Measurements from ENCODE around the gene CYP4F22.

CYP4F22 gene

DNA sequence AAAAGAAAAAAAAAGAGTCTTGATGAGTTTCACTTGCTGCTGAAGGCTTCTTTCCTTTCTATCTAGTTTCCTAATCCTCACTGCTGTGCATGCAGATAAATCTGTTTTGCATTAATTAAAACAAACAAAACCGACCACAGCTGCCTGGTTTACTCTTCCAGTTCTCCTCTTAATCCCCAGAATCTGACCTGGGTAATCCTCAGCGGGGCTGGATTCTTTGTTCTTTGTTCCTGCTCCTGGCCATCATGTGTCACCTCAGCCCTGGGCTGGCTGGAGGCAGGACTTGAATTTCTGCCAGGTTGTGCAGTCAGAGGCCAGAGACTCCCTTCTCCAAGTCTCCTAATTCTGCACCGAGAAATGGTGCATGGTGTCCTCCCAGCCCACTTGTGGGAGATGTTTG is 54.5 kb downstream of the CYP4F22 start:
- H3K9ac ChIP-seq (ENCODE audit: low read length): no peak overlapping the region
- no peaks in the 10 kb centered on the region for H3K36me3 ChIP-seq (ENCODE audit: control insufficient read depth, insufficient read depth, low read length)
- H3K27me3 ChIP-seq (ENCODE audit: insufficient read depth, low read length, poor library complexity): no peaks in the 10 kb centered on the region
- H2BK5ac ChIP-seq (ENCODE audit: low read length): no peak overlapping the region
- H3K23ac ChIP-seq (ENCODE audit: low read length): no peak overlapping the region
- DNase-seq: no peak
- peak overlapping the region; percentile 19 for H3K27ac ChIP-seq (ENCODE audit: low read depth, low read length)
- H4K5ac ChIP-seq (ENCODE audit: low read length): no peak overlapping the region
- H2BK120ac ChIP-seq (ENCODE audit: low read depth, low read length): no peak overlapping the region
- no peak overlapping the region for H3K4me2 ChIP-seq (ENCODE audit: low read length)
- no peak overlapping the region for H3K4ac ChIP-seq (ENCODE audit: low read depth, low read length)
- no peak overlapping the region for H3K18ac ChIP-seq (ENCODE audit: low read length)
- no peak overlapping the region for H3K56ac ChIP-seq (ENCODE audit: low read length)
- no peak overlapping the region for H4K8ac ChIP-seq (ENCODE audit: low read depth, low read length)
- no peaks in the 10 kb centered on the region for H3K4me1 ChIP-seq (ENCODE audit: control insufficient read depth, low read depth, low read length)
- no CpG with 5 or more reads among the region's 3 CpGs for WGBS (ENCODE audit: extremely low coverage, insufficient coverage, low lambda C conversion rate)
- H2BK15ac ChIP-seq (replicated peaks; ENCODE audit: low read depth): no peak overlapping the region
- no peak overlapping the region for H2AK5ac ChIP-seq (ENCODE audit: low read length)
- no peaks in the 10 kb centered on the region for H3K79me1 ChIP-seq (ENCODE audit: low read length)
- H3K4me3 ChIP-seq (ENCODE audit: low read length): no peak overlapping the region
- H3K79me2 ChIP-seq (ENCODE audit: control insufficient read depth, insufficient read depth, low read length): no peaks in the 10 kb centered on the region

DNA sequence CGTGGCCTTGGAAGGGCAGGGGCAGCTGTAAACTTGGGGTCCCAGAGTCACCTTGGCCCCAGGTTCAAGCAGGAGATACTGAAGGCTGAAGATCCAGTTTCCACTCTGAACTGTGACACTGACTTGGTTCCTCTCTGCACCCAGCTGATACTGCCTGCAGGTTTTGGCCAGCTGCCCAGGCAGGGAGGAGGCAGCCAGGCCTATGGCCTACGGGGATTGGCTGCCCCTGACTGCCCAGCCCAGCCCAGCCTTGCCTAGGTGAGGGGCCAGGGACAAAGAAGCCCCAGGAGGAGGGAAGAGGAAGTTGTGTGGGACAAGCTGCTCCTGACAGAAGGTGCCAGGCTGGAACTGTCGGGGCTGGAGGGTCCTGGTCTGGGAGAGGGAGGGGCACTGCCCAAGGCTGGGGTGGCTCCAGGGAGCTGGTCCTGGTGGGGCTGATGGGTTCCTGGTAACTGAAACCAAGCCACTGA is 55.0 kb downstream of the CYP4F22 start:
- Histone ChIP-seq H3K36me3 (ENCODE audit: control insufficient read depth, insufficient read depth, low read length) (no peaks in the 10 kb centered on the region), H2BK5ac (ENCODE audit: low read length) (no peak overlapping the region), H3K18ac (ENCODE audit: low read length) (no peak overlapping the region), H4K5ac (ENCODE audit: low read length) (no peak overlapping the region), H3K9ac (ENCODE audit: low read length) (no peak overlapping the region), H3K4me3 (ENCODE audit: low read length) (no peak overlapping the region), H3K23ac (ENCODE audit: low read length) (no peak overlapping the region), H2BK15ac (replicated peaks; ENCODE audit: low read depth) (no peak overlapping the region), H3K4me1 (ENCODE audit: control insufficient read depth, low read depth, low read length) (no peaks in the 10 kb centered on the region), H2AK5ac (ENCODE audit: low read length) (no peak overlapping the region), H2BK120ac (ENCODE audit: low read depth, low read length) (no peak overlapping the region), H4K8ac (ENCODE audit: low read depth, low read length) (no peak overlapping the region), H3K4ac (ENCODE audit: low read depth, low read length) (no peak overlapping the region), H3K56ac (ENCODE audit: low read length) (no peak overlapping the region), H3K27ac (ENCODE audit: low read depth, low read length) (peak overlapping the region; percentile 19), H3K4me2 (ENCODE audit: low read length) (no peak overlapping the region), H3K79me2 (ENCODE audit: control insufficient read depth, insufficient read depth, low read length) (no peaks in the 10 kb centered on the region), H3K27me3 (ENCODE audit: insufficient read depth, low read length, poor library complexity) (no peaks in the 10 kb centered on the region), H3K79me1 (ENCODE audit: low read length) (no peaks in the 10 kb centered on the region)
- no CpG with 5 or more reads among the region's 3 CpGs for WGBS (ENCODE audit: extremely low coverage, insufficient coverage, low lambda C conversion rate)
- no peak for DNase-seq

DNA sequence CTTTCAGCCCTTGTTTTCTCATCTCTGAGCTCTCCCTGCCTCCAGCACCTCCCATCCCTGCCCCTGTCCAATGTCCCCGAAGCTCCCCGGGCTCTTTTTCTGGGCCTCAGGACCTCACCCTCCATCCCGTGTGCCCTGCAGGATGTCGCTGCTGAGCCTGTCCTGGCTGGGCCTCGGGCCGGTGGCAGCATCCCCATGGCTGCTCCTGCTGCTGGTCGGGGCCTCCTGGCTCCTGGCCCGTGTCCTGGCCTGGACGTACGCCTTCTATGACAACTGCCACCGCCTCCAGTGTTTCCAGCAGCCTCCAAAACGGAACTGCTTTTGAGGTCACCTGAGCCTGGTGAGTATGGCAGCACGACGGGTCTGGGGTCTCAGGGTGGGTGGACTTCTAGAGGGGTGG is 55.6 kb downstream of the CYP4F22 start:
- no CpG with 5 or more reads among the region's 14 CpGs for WGBS (ENCODE audit: extremely low coverage, insufficient coverage, low lambda C conversion rate)
- DNase-seq: no peak
- Histone ChIP-seq H2BK120ac (ENCODE audit: low read depth, low read length) (no peak overlapping the region), H3K18ac (ENCODE audit: low read length) (no peak overlapping the region), H3K4ac (ENCODE audit: low read depth, low read length) (no peak overlapping the region), H3K4me2 (ENCODE audit: low read length) (no peak overlapping the region), H4K5ac (ENCODE audit: low read length) (no peak overlapping the region), H2BK5ac (ENCODE audit: low read length) (no peak overlapping the region), H2AK5ac (ENCODE audit: low read length) (no peak overlapping the region), H3K27me3 (ENCODE audit: insufficient read depth, low read length, poor library complexity) (no peaks in the 10 kb centered on the region), H3K79me2 (ENCODE audit: control insufficient read depth, insufficient read depth, low read length) (no peaks in the 10 kb centered on the region), H3K4me1 (ENCODE audit: control insufficient read depth, low read depth, low read length) (no peaks in the 10 kb centered on the region), H3K27ac (ENCODE audit: low read depth, low read length) (no peak overlapping the region), H3K4me3 (ENCODE audit: low read length) (no peak overlapping the region), H3K56ac (ENCODE audit: low read length) (no peak overlapping the region), H2BK15ac (replicated peaks; ENCODE audit: low read depth) (no peak overlapping the region), H3K36me3 (ENCODE audit: control insufficient read depth, insufficient read depth, low read length) (no peaks in the 10 kb centered on the region), H3K9ac (ENCODE audit: low read length) (no peak overlapping the region), H3K23ac (ENCODE audit: low read length) (no peak overlapping the region), H3K79me1 (ENCODE audit: low read length) (no peaks in the 10 kb centered on the region), H4K8ac (ENCODE audit: low read depth, low read length) (no peak overlapping the region)

DNA sequence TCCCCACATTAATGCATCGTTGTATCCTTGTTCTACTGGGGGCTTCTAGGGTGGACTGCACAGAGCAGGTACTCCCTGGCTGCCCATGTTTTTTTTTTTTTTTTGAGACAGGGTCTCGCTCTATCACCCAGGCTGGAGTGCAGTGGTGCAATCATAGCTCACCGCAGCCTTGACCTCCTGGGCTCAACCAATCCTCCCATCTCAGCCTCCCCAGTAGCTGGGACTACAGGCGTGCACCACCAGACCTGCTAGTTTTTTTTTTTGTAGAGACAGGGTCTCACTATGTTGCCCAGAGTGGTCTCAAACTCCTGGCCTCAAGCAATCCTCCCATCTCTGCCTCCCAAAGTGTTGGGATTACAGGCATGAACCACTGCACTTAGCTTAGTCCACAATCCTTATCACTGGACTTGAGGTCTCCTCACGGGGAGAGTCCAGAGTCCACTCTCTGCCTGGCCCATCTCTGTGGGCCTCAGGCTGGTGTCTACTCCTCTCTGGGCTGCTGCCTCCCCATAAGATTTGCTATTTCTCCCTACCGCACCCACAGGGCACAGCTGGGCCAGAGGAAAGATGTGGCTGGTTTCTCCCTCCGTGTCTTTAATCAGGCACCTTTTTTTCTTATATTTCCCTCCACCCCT is 56.3 kb downstream of the CYP4F22 start:
- no CpG with 5 or more reads among the region's 7 CpGs for WGBS (ENCODE audit: extremely low coverage, insufficient coverage, low lambda C conversion rate)
- H3K18ac ChIP-seq (ENCODE audit: low read length): no peak overlapping the region
- H3K9ac ChIP-seq (ENCODE audit: low read length): no peak overlapping the region
- H3K27ac ChIP-seq (ENCODE audit: low read depth, low read length): no peak overlapping the region
- H3K79me2 ChIP-seq (ENCODE audit: control insufficient read depth, insufficient read depth, low read length): no peaks in the 10 kb centered on the region
- no peak overlapping the region for H4K8ac ChIP-seq (ENCODE audit: low read depth, low read length)
- no peak for DNase-seq
- no peak overlapping the region for H3K23ac ChIP-seq (ENCODE audit: low read length)
- H2BK120ac ChIP-seq (ENCODE audit: low read depth, low read length): no peak overlapping the region
- no peak overlapping the region for H2BK5ac ChIP-seq (ENCODE audit: low read length)
- H4K5ac ChIP-seq (ENCODE audit: low read length): no peak overlapping the region
- no peaks in the 10 kb centered on the region for H3K36me3 ChIP-seq (ENCODE audit: control insufficient read depth, insufficient read depth, low read length)
- no peak overlapping the region for H3K56ac ChIP-seq (ENCODE audit: low read length)
- no peak overlapping the region for H2AK5ac ChIP-seq (ENCODE audit: low read length)
- H2BK15ac ChIP-seq (replicated peaks; ENCODE audit: low read depth): no peak overlapping the region
- H3K4me3 ChIP-seq (ENCODE audit: low read length): no peak overlapping the region
- no peak overlapping the region for H3K4ac ChIP-seq (ENCODE audit: low read depth, low read length)
- no peaks in the 10 kb centered on the region for H3K79me1 ChIP-seq (ENCODE audit: low read length)
- H3K27me3 ChIP-seq (ENCODE audit: insufficient read depth, low read length, poor library complexity): no peaks in the 10 kb centered on the region
- H3K4me1 ChIP-seq (ENCODE audit: control insufficient read depth, low read depth, low read length): no peaks in the 10 kb centered on the region
- H3K4me2 ChIP-seq (ENCODE audit: low read length): no peak overlapping the region

DNA sequence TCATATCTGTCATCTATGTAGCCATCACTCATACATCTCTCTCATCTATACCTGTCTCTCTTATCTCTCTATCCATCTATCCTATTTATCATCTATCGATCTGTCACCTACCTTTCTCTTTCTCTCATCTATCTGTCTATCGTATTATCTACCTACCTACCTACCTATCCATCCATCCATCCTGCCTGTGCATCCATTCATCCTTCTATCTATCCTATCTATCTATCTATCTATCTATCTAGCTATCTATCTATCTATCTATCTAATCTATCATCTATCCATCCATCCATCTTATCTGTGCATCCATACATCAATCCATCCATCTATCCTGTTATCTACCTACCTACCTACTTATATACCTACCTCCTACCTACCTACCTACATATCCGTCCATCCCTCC is 62.1 kb downstream of the CYP4F22 start:
- H2BK15ac ChIP-seq (replicated peaks; ENCODE audit: low read depth): no peak overlapping the region
- H3K27ac ChIP-seq (ENCODE audit: low read depth, low read length): no peak overlapping the region
- no peak overlapping the region for H3K4me2 ChIP-seq (ENCODE audit: low read length)
- H4K8ac ChIP-seq (ENCODE audit: low read depth, low read length): no peak overlapping the region
- H2BK5ac ChIP-seq (ENCODE audit: low read length): no peak overlapping the region
- 100% methylated on average over 2 of the region's 3 CpGs for WGBS (ENCODE audit: extremely low coverage, insufficient coverage, low lambda C conversion rate)
- H3K27me3 ChIP-seq (ENCODE audit: insufficient read depth, low read length, poor library complexity): no peaks in the 10 kb centered on the region
- no peak overlapping the region for H3K4me3 ChIP-seq (ENCODE audit: low read length)
- H3K18ac ChIP-seq (ENCODE audit: low read length): no peak overlapping the region
- no peak overlapping the region for H2AK5ac ChIP-seq (ENCODE audit: low read length)
- H3K56ac ChIP-seq (ENCODE audit: low read length): no peak overlapping the region
- H3K4ac ChIP-seq (ENCODE audit: low read depth, low read length): no peak overlapping the region
- H3K23ac ChIP-seq (ENCODE audit: low read length): no peak overlapping the region
- H3K79me2 ChIP-seq (ENCODE audit: control insufficient read depth, insufficient read depth, low read length): no peaks in the 10 kb centered on the region
- H4K5ac ChIP-seq (ENCODE audit: low read length): no peak overlapping the region
- no peak overlapping the region for H3K9ac ChIP-seq (ENCODE audit: low read length)
- DNase-seq: no peak
- H3K79me1 ChIP-seq (ENCODE audit: low read length): no peaks in the 10 kb centered on the region
- H3K4me1 ChIP-seq (ENCODE audit: control insufficient read depth, low read depth, low read length): no peaks in the 10 kb centered on the region
- no peak overlapping the region for H2BK120ac ChIP-seq (ENCODE audit: low read depth, low read length)
- no peaks in the 10 kb centered on the region for H3K36me3 ChIP-seq (ENCODE audit: control insufficient read depth, insufficient read depth, low read length)

DNA sequence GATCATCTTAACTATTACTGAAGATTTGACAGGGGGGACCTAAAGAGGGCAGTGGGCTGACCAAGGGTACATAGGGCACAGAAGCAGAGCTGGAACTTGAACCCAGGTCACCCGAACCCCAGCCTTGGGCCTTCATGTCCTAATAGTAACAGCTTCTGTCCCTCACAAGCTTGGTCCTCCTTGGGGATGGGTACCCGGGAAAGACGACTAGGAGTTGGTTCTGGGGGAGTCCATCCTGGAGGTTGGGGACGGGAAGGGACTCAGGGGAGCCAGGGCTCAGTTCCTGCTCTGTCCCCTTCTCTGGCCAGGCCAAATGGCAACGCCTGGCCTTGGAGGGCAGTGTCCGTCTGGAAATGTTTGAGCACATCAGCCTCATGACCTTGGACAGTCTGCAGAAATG is 67.1 kb downstream of the CYP4F22 start:
- H3K79me1 ChIP-seq (ENCODE audit: low read length): no peaks in the 10 kb centered on the region
- no peak overlapping the region for H3K27ac ChIP-seq (ENCODE audit: low read depth, low read length)
- DNase-seq: no peak
- no peak overlapping the region for H2BK120ac ChIP-seq (ENCODE audit: low read depth, low read length)
- H4K8ac ChIP-seq (ENCODE audit: low read depth, low read length): no peak overlapping the region
- no peak overlapping the region for H3K56ac ChIP-seq (ENCODE audit: low read length)
- no peak overlapping the region for H3K4ac ChIP-seq (ENCODE audit: low read depth, low read length)
- no peaks in the 10 kb centered on the region for H3K4me1 ChIP-seq (ENCODE audit: control insufficient read depth, low read depth, low read length)
- no peaks in the 10 kb centered on the region for H3K36me3 ChIP-seq (ENCODE audit: control insufficient read depth, insufficient read depth, low read length)
- no peak overlapping the region for H3K4me3 ChIP-seq (ENCODE audit: low read length)
- H3K27me3 ChIP-seq (ENCODE audit: insufficient read depth, low read length, poor library complexity): no peaks in the 10 kb centered on the region
- no peak overlapping the region for H4K5ac ChIP-seq (ENCODE audit: low read length)
- no peaks in the 10 kb centered on the region for H3K79me2 ChIP-seq (ENCODE audit: control insufficient read depth, insufficient read depth, low read length)
- no peak overlapping the region for H2AK5ac ChIP-seq (ENCODE audit: low read length)
- H3K18ac ChIP-seq (ENCODE audit: low read length): no peak overlapping the region
- H3K23ac ChIP-seq (ENCODE audit: low read length): no peak overlapping the region
- WGBS (ENCODE audit: extremely low coverage, insufficient coverage, low lambda C conversion rate): no CpG with 5 or more reads among the region's 6 CpGs
- H2BK15ac ChIP-seq (replicated peaks; ENCODE audit: low read depth): no peak overlapping the region
- no peak overlapping the region for H3K4me2 ChIP-seq (ENCODE audit: low read length)
- H3K9ac ChIP-seq (ENCODE audit: low read length): no peak overlapping the region
- H2BK5ac ChIP-seq (ENCODE audit: low read length): no peak overlapping the region
